ENCODE results near the gene DYDC1. TPM values are rescaled to one million over a fixed set of nuclear protein-coding genes. Genes with fewer than 3 reads are reported as not detected.
A peak's percentile ranks its signal among the peaks of the same experiment; 100 is the strongest.
"Not testable (repeated sequence)": the region's sequence is repeated elsewhere in the genome, so short reads cannot be mapped to it uniquely, and the experiment has no call there.

The DYDC1 gene
- total and polyA plus RNA-seq, 5 experiments from 2014 or later = not detected

- Mint-ChIP-seq H3K27ac (peak overlapping the region in 1 of 10 donors; percentile 23), H3K4me3 (no peak overlapping the region), H3K4me1 (peaks cover 4 to 7% (median 6%) of the 10 kb centered on the region in 4 donors), H3K9me3 (peaks cover 0 to 11% (median 2%) of the 10 kb centered on the region in 9 donors), H3K36me3 (peaks cover 0 to 2% (median 0%) of the 10 kb centered on the region in 3 donors), H3K27me3 (peaks cover 0 to 2% (median 0%) of the 10 kb centered on the region in 5 donors)
- ATAC-seq = no peak
- no peak for DNase-seq
- POLR2A ChIA-PET = no interaction called here
Measured at GRCh38 chr10:80373502-80373901, 16.9 kb upstream of the DYDC1 start.

- no peak for ATAC-seq
- no peak overlapping the region for H3K4me3 Mint-ChIP-seq
- no peak for DNase-seq
- H3K36me3 Mint-ChIP-seq = peaks cover 0 to 8% (median 5%) of the 10 kb centered on the region in 3 donors
- H3K27me3 Mint-ChIP-seq = peaks cover 0 to 5% (median 2%) of the 10 kb centered on the region in 5 donors
- no peak overlapping the region for H3K27ac Mint-ChIP-seq
- H3K9me3 Mint-ChIP-seq = peaks cover 0 to 19% (median 10%) of the 10 kb centered on the region in 9 donors
- POLR2A ChIA-PET = no interaction called here
- H3K4me1 Mint-ChIP-seq = no peaks in the 10 kb centered on the region
Measured at GRCh38 chr10:80372675-80373074, 16.1 kb upstream of the DYDC1 start.

GRCh38 chr10:80371467-80371866, 14.9 kb upstream of the DYDC1 start:
- DNase-seq (no peak), ATAC-seq (no peak)
- Mint-ChIP-seq H3K36me3 (peaks cover 0 to 19% (median 17%) of the 10 kb centered on the region in 3 donors), H3K4me3 (no peak overlapping the region), H3K4me1 (no peaks in the 10 kb centered on the region), H3K9me3 (peaks cover 0 to 31% (median 15%) of the 10 kb centered on the region in 9 donors), H3K27ac (no peak overlapping the region), H3K27me3 (peaks cover 0 to 5% (median 2%) of the 10 kb centered on the region in 5 donors)
- POLR2A ChIA-PET = no interaction called here

GRCh38 chr10:80365510-80365909, 9.0 kb upstream of the DYDC1 start:
- Mint-ChIP-seq H3K27me3 (peaks cover 0 to 7% (median 4%) of the 10 kb centered on the region in 5 donors), H3K27ac (no peak overlapping the region), H3K4me1 (no peaks in the 10 kb centered on the region), H3K36me3 (peaks cover 0 to 22% (median 19%) of the 10 kb centered on the region in 3 donors), H3K9me3 (peaks cover 0 to 36% (median 18%) of the 10 kb centered on the region in 9 donors), H3K4me3 (no peak overlapping the region)
- POLR2A ChIA-PET = no interaction called here
- DNase-seq = no peak
- ATAC-seq = no peak

GRCh38 chr10:80359644-80360043, 3.1 kb upstream of the DYDC1 start:
- H3K27ac Mint-ChIP-seq = no peak overlapping the region
- POLR2A ChIA-PET = no interaction called here
- no peak overlapping the region for H3K4me3 Mint-ChIP-seq
- DNase-seq (no peak), ATAC-seq (no peak)
- no peaks in the 10 kb centered on the region for H3K9me3 Mint-ChIP-seq
- peaks cover 9 to 19% (median 16%) of the 10 kb centered on the region in 5 donors for H3K27me3 Mint-ChIP-seq
- H3K36me3 Mint-ChIP-seq = no peaks in the 10 kb centered on the region
- peaks cover 4 to 25% (median 16%) of the 10 kb centered on the region in 4 donors for H3K4me1 Mint-ChIP-seq

- POLR2A ChIA-PET, H3K9me3 Mint-ChIP-seq: not testable (repeated sequence)
Measured at GRCh38 chr10:80358925-80359324, 2.4 kb upstream of the DYDC1 start.

GRCh38 chr10:80357851-80358125, 1.2 kb upstream of the DYDC1 start:
- H3K27me3 Mint-ChIP-seq = peaks cover 9 to 29% (median 20%) of the 10 kb centered on the region in 5 donors
- DNase-seq = no peak

More at GRCh38 chr10:80358925-80359324, 2.4 kb upstream of the DYDC1 start:
- Mint-ChIP-seq H3K27me3 (peaks cover 9 to 23% (median 19%) of the 10 kb centered on the region in 5 donors), H3K4me1 (peaks cover 4 to 25% (median 16%) of the 10 kb centered on the region in 4 donors)
- not testable (repeated sequence) for H3K27ac Mint-ChIP-seq, ATAC-seq, H3K36me3 Mint-ChIP-seq, H3K4me3 Mint-ChIP-seq
- peak in 1 of 10 donors; percentile 11 for DNase-seq

GRCh38 chr10:80356989-80357850, 665 bp upstream of the DYDC1 start:
- Mint-ChIP-seq H3K4me1 (peaks cover 4 to 25% (median 16%) of the 10 kb centered on the region in 4 donors), H3K9me3 (no peaks in the 10 kb centered on the region), H3K36me3 (no peaks in the 10 kb centered on the region), H3K27ac (peak overlapping the region in 2 of 10 donors; percentile 38 to 80), H3K27me3 (peaks cover 9 to 34% (median 20%) of the 10 kb centered on the region in 5 donors), H3K4me3 (peak overlapping the region; percentile 72 to 92 (median 84))
- POLR2A ChIA-PET = no interaction called here
- DNase-seq = peak in 3 of 10 donors; percentile 14 to 15 (median 15)
- peak; percentile 31 to 47 for ATAC-seq

More at GRCh38 chr10:80357851-80358125, 1.2 kb upstream of the DYDC1 start:
- POLR2A ChIA-PET = no interaction called here
- H3K36me3 Mint-ChIP-seq = no peaks in the 10 kb centered on the region
- no peak for ATAC-seq
- no peaks in the 10 kb centered on the region for H3K9me3 Mint-ChIP-seq
- H3K4me3 Mint-ChIP-seq = peak overlapping the region; percentile 29 to 92 (median 82)
- peak overlapping the region in 1 of 10 donors; percentile 20 for H3K27ac Mint-ChIP-seq
- peaks cover 4 to 25% (median 16%) of the 10 kb centered on the region in 4 donors for H3K4me1 Mint-ChIP-seq

GRCh38 chr10:80351220-80351619, 5.3 kb downstream of the DYDC1 start:
- Mint-ChIP-seq H3K27ac (peak overlapping the region in 1 of 10 donors; percentile 42), H3K9me3 (no peaks in the 10 kb centered on the region), H3K4me1 (peaks cover 0 to 10% (median 10%) of the 10 kb centered on the region in 4 donors), H3K27me3 (peaks cover 26 to 51% (median 38%) of the 10 kb centered on the region in 5 donors), H3K4me3 (no peak overlapping the region), H3K36me3 (no peaks in the 10 kb centered on the region)
- POLR2A ChIA-PET = no interaction called here
- no peak for DNase-seq
- ATAC-seq = no peak

- H3K9me3 Mint-ChIP-seq = no peaks in the 10 kb centered on the region
- no peak for DNase-seq
- peaks cover 0 to under 1% (median under 1%) of the 10 kb centered on the region in 4 donors for H3K4me1 Mint-ChIP-seq
- POLR2A ChIA-PET = no interaction called here
- no peak overlapping the region for H3K4me3 Mint-ChIP-seq
- H3K36me3 Mint-ChIP-seq = no peaks in the 10 kb centered on the region
- H3K27ac Mint-ChIP-seq = no peak overlapping the region
- no peak for ATAC-seq
- peaks cover 20 to 41% (median 28%) of the 10 kb centered on the region in 5 donors for H3K27me3 Mint-ChIP-seq
Measured at GRCh38 chr10:80350251-80350650, 6.3 kb downstream of the DYDC1 start.

GRCh38 chr10:80344912-80345311, 11.6 kb downstream of the DYDC1 start:
- Mint-ChIP-seq H3K9me3 (no peaks in the 10 kb centered on the region), H3K27ac (no peak overlapping the region), H3K4me3 (no peak overlapping the region), H3K27me3 (peaks cover 2 to 9% (median 4%) of the 10 kb centered on the region in 5 donors), H3K4me1 (no peaks in the 10 kb centered on the region), H3K36me3 (no peaks in the 10 kb centered on the region)
- ATAC-seq (no peak), DNase-seq (no peak)
- POLR2A ChIA-PET = no interaction called here

- DNase-seq (no peak), ATAC-seq (no peak)
- no peaks in the 10 kb centered on the region for H3K4me1 Mint-ChIP-seq
- H3K36me3 Mint-ChIP-seq = no peaks in the 10 kb centered on the region
- no peak overlapping the region for H3K27ac Mint-ChIP-seq
- no peak overlapping the region for H3K4me3 Mint-ChIP-seq
- H3K27me3 Mint-ChIP-seq = peaks cover 0 to 7% (median 0%) of the 10 kb centered on the region in 5 donors
- no peaks in the 10 kb centered on the region for H3K9me3 Mint-ChIP-seq
- POLR2A ChIA-PET = no interaction called here
Measured at GRCh38 chr10:80344276-80344675, 12.3 kb downstream of the DYDC1 start.

GRCh38 chr10:80333983-80334382, 22.6 kb downstream of the DYDC1 start:
- ATAC-seq = no peak
- no peaks in the 10 kb centered on the region for H3K4me1 Mint-ChIP-seq

More at GRCh38 chr10:80333983-80334382, 22.6 kb downstream of the DYDC1 start:
- DNase-seq = no peak
- Mint-ChIP-seq H3K27ac (no peak overlapping the region), H3K36me3 (no peaks in the 10 kb centered on the region), H3K4me3 (no peak overlapping the region), H3K27me3 (no peaks in the 10 kb centered on the region), H3K9me3 (peaks cover 0 to 2% (median 0%) of the 10 kb centered on the region in 9 donors)
- POLR2A ChIA-PET = no interaction called here
